OCI-LY1 (cell line): ENCODE measurements around the gene SLC4A7.

ENCODE experiments used
- CTCF ChIP-seq: fragments of 200-600 bp; sonication (generic), shearing (Covaris generic); IDR thresholded peaks from 2 replicates; pipeline ENCODE4 v1.5.1; 2017; ENCODE audit warnings: mild to moderate bottlenecking, antibody characterized with exemption, low read length, moderate library complexity, mixed read lengths
- EZH2 ChIP-seq: fragments of 200-600 bp; sonication (generic), shearing (Covaris generic); IDR thresholded peaks from 2 replicates; pipeline ENCODE4 v1.8.0; 2017; ENCODE audit warnings: borderline replicate concordance, mixed run types, mild to moderate bottlenecking, antibody characterized with exemption, low read length, moderate library complexity, mixed read lengths

- no peak for TF ChIP-seq CTCF
- TF ChIP-seq EZH2: no peak
Observed at GRCh38 chr3:27454914-27455313, 29.3 kb downstream of the SLC4A7 start.
